ENCODE results near the gene CREBBP.

- TF ChIP-seq ESRRA (IDR thresholded peaks at IDR 0.05; ENCODE audit: borderline replicate concordance, low read depth) (no peak), CTCF (IDR thresholded peaks at IDR 0.05 in 2 of 3, conservative IDR thresholded peaks at IDR 0.05 in 1 of 3; ENCODE audit: insufficient read depth in 2 of 3, low read depth in 1 of 3, low read length in 3 of 3) (no peak), TARDBP (IDR thresholded peaks at IDR 0.05) (no peak), CBX3 (IDR thresholded peaks at IDR 0.05; ENCODE audit: borderline replicate concordance in 1 of 2, low read length in 2 of 2) (no peak), NFIX (CRISPR knock-in tag; IDR thresholded peaks at IDR 0.05; ENCODE audit: low read depth) (no peak), MLLT1 (IDR thresholded peaks at IDR 0.05) (no peak), GABPB2 (CRISPR knock-in tag; conservative IDR thresholded peaks at IDR 0.05) (no peak), REST (IDR thresholded peaks at IDR 0.05; ENCODE audit: borderline replicate concordance) (no peak), REST (CRISPR knock-in tag; IDR thresholded peaks at IDR 0.05; ENCODE audit: low read depth) (no peak)
Measured at GRCh38 chr16:3760518-3760917, 120.0 kb downstream of the CREBBP start.

Data from K562 (cell line).